ENCODE measurements around the gene EIF3D. TPM values are rescaled to one million over a fixed set of nuclear protein-coding genes. Genes with fewer than 3 reads are reported as not detected.
A peak's percentile ranks its signal among the peaks of the same experiment; 100 is the strongest.

The EIF3D gene
- total RNA-seq, 1 donor from 2014 or later, result 164 TPM

GRCh38 chr22:36512991-36513390 lies 16.0 kb downstream of the EIF3D start:
- Mint-ChIP-seq H3K27me3 (no peaks in the 10 kb centered on the region), H3K27ac (no peak overlapping the region), H3K36me3 (ENCODE audit: insufficient read depth) (peaks cover 45% of the 10 kb centered on the region)

GRCh38 chr22:36512333-36512732 lies 16.6 kb downstream of the EIF3D start:
- no peak overlapping the region for H3K4me3 Mint-ChIP-seq (ENCODE audit: low read depth)
- no peaks in the 10 kb centered on the region for H3K27me3 Mint-ChIP-seq
- peaks cover 3% of the 10 kb centered on the region for H3K9me3 Mint-ChIP-seq (ENCODE audit: low read depth)
- H3K4me1 Mint-ChIP-seq (ENCODE audit: low read depth), result no peaks in the 10 kb centered on the region
- no peak for DNase-seq (ENCODE audit: low spot score, unreplicated experiment)
- no peak overlapping the region for H3K27ac Mint-ChIP-seq
- no peak for TF ChIP-seq CTCF (IDR thresholded peaks at IDR 0.05; ENCODE audit: unreplicated experiment)
- H3K36me3 Mint-ChIP-seq (ENCODE audit: insufficient read depth), result peaks cover 44% of the 10 kb centered on the region

More at GRCh38 chr22:36512991-36513390, 16.0 kb downstream of the EIF3D start:
- no peaks in the 10 kb centered on the region for H3K9me3 Mint-ChIP-seq (ENCODE audit: low read depth)
- no peaks in the 10 kb centered on the region for H3K4me1 Mint-ChIP-seq (ENCODE audit: low read depth)
- H3K4me3 Mint-ChIP-seq (ENCODE audit: low read depth), result no peak overlapping the region
- DNase-seq (ENCODE audit: low spot score, unreplicated experiment), result no peak
- no peak for TF ChIP-seq CTCF (IDR thresholded peaks at IDR 0.05; ENCODE audit: unreplicated experiment)

- DNase-seq (ENCODE audit: low spot score, unreplicated experiment), result peak; percentile 37
- Mint-ChIP-seq H3K4me1 (ENCODE audit: low read depth) (no peaks in the 10 kb centered on the region), H3K4me3 (ENCODE audit: low read depth) (no peak overlapping the region), H3K9me3 (ENCODE audit: low read depth) (peaks cover 3% of the 10 kb centered on the region), H3K27ac (no peak overlapping the region), H3K27me3 (no peaks in the 10 kb centered on the region), H3K36me3 (ENCODE audit: insufficient read depth) (peaks cover 36% of the 10 kb centered on the region)
- TF ChIP-seq CTCF (IDR thresholded peaks at IDR 0.05; ENCODE audit: unreplicated experiment), result peak; percentile 65
These were observed 17.7 kb downstream of the EIF3D start for GRCh38 chr22:36510966-36511881.

- peaks cover 3% of the 10 kb centered on the region for H3K9me3 Mint-ChIP-seq (ENCODE audit: low read depth)
- H3K4me3 Mint-ChIP-seq (ENCODE audit: low read depth), result no peak overlapping the region
- H3K27ac Mint-ChIP-seq, result no peak overlapping the region
- H3K4me1 Mint-ChIP-seq (ENCODE audit: low read depth), result no peaks in the 10 kb centered on the region
- no peak for TF ChIP-seq CTCF (IDR thresholded peaks at IDR 0.05; ENCODE audit: unreplicated experiment)
- H3K27me3 Mint-ChIP-seq, result no peaks in the 10 kb centered on the region
- DNase-seq (ENCODE audit: low spot score, unreplicated experiment), result no peak
- peaks cover 30% of the 10 kb centered on the region for H3K36me3 Mint-ChIP-seq (ENCODE audit: insufficient read depth)
These were observed 18.6 kb downstream of the EIF3D start for GRCh38 chr22:36510384-36510783.

GRCh38 chr22:36507518-36508010 lies 21.4 kb downstream of the EIF3D start:
- TF ChIP-seq CTCF (IDR thresholded peaks at IDR 0.05; ENCODE audit: unreplicated experiment), result no peak
- Mint-ChIP-seq H3K9me3 (ENCODE audit: low read depth) (peaks cover 3% of the 10 kb centered on the region), H3K36me3 (ENCODE audit: insufficient read depth) (peaks cover 16% of the 10 kb centered on the region), H3K27me3 (no peaks in the 10 kb centered on the region), H3K4me1 (ENCODE audit: low read depth) (peaks cover 5% of the 10 kb centered on the region), H3K27ac (no peak overlapping the region), H3K4me3 (ENCODE audit: low read depth) (peak overlapping the region; percentile 58)
- no peak for DNase-seq (ENCODE audit: low spot score, unreplicated experiment)

Data from progenitor cell of endocrine pancreas (in vitro differentiated cells).